GM10847 (cell line): ENCODE results near the gene C21orf58.

Source experiments
- POLR2A ChIP-seq: IDR thresholded peaks from 2 replicates; pipeline ENCODE4 v1.6.1; 2011; ENCODE audit not compliant: insufficient read length; ENCODE audit errors: extremely low read depth

Gene C21orf58

GRCh38 chr21:46323710-46324389, at the start of gene C21orf58, which contains the start of gene PCNT:
Gene C21orf58 (minus strand): TSS chr21:46323870. CDS start chr21:46322738, 1,132 bp downstream.
Gene PCNT (plus strand): TSS chr21:46324156. CDS start chr21:46324229, 73 bp downstream.
- TF ChIP-seq POLR2A, result peak; percentile 80

- TF ChIP-seq POLR2A, result no peak
Measured at GRCh38 chr21:46372014-46372485, 48.4 kb upstream of the C21orf58 start.

- TF ChIP-seq POLR2A, result no peak
Measured at GRCh38 chr21:46371204-46372013, 47.7 kb upstream of the C21orf58 start.

DNA sequence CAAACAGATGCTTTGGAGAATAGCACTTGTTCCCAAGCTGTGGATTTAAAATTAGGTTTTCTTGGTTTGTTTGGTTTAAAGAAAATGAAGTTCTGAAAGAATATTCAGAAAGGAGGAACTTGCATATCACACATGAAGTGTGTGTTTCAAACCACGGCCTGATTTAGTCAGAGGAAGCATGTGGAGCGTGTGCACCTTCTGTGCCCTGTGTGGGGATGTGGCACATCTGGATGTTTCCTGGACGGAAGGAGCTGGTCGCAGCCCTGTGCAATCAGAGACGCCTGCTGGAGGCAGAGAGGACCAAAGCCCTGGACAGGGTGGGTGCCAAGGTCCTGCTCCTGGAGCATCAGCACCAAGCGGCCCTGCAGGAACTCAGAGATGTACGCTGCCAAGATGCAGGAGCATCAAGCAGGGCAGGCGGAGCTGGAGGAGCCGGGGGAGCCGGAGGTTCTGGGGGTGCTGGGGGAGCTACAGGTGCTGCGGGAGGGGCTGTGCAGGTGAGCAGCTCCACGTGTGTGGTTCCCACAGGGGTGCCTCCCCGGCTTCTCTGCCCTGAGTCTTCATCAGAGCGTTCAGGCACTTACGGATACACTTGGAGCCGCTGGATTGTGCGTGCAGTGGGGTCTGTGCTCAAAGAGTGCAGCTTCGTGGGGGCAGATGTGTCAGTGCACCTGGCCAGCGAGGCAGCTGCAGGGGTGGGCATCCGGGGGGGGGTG, 46.0 kb upstream of the C21orf58 start:
- TF ChIP-seq POLR2A, result no peak

DNA sequence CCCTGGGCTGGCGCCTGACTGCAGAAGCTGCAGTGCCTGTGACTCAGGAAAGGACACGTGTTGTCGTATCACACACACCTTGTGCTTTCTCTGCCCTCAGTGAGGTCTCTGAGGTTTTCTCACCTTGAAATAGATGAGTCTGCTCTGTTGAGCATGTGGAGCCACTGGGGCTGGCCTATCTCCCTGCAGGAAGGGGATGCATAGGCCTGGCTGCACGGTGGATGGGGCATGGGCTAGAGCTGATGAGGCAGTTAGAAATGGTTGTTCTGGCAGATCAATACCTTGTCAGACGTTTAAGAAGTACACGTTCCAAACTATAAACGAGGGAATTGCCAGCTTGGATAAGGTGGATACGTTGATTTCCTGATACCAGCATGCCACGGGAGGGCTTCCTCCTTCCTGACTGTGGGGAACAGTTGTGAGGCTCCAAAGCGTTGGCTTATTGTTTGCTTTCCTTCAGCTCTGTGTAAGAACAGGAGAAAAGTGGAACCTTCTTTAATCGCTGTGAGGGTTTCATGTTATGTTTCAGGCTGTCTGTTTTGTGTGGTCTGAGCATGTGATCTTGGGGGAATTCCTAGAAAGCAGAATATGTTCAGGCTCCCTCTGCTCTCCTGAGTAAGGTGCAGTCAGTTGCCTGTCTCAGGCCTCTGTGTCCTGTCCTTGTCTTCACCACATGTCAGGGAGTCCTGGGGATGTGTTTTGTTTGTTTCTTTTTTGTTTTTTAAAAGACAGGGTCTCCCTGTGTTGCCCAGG, 45.0 kb upstream of the C21orf58 start:
- TF ChIP-seq POLR2A, result no peak

DNA sequence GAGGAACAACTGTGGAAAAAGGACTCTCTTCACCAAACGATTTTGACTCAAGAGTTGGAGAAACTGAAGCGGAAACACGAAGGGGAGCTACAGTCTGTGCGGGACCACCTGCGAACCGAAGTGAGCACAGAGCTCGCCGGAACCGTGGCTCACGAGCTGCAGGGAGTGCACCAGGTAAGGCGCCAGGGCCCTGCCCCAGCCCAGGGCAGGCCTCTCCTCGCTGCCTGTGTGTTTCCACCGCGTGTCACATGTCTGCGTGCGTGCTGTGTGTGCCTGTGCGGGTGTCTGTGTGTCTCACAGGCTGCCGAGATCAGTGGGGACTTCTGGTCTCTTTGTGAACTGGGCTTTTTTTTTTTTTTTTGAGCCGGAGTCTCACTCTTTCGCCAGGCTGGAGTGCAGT, 43.3 kb upstream of the C21orf58 start:
- TF ChIP-seq POLR2A, result no peak

GRCh38 chr21:46366561-46366960, 42.9 kb upstream of the C21orf58 start:
- no peak for TF ChIP-seq POLR2A

- no peak for TF ChIP-seq POLR2A
Measured at GRCh38 chr21:46366091-46366490, 42.4 kb upstream of the C21orf58 start.

- TF ChIP-seq POLR2A, result no peak
Measured at GRCh38 chr21:46363698-46364097, 40.0 kb upstream of the C21orf58 start.

- TF ChIP-seq POLR2A, result no peak
Measured at GRCh38 chr21:46362946-46363345, 39.3 kb upstream of the C21orf58 start.

- TF ChIP-seq POLR2A, result no peak
Measured at GRCh38 chr21:46361935-46362334, 38.3 kb upstream of the C21orf58 start.

DNA sequence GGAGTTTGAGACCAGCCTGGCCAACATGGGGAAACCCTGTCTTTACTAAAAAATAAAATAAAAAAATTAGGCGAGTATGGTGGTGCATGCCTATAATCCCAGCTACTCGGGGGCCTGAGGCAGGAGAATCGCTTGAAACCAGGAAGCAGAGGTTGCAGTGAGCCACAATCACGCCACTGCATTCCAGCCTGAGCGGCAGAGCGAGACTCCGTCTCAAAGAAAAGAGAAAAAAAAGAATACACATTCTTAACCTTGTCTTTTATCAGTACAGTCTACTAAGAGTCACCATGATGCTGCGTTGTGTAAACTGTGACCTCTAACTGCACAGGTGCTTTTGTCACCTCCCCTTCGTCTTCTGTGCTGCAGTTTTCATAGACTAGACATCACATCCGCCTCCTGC, 37.5 kb upstream of the C21orf58 start:
- no peak for TF ChIP-seq POLR2A

DNA sequence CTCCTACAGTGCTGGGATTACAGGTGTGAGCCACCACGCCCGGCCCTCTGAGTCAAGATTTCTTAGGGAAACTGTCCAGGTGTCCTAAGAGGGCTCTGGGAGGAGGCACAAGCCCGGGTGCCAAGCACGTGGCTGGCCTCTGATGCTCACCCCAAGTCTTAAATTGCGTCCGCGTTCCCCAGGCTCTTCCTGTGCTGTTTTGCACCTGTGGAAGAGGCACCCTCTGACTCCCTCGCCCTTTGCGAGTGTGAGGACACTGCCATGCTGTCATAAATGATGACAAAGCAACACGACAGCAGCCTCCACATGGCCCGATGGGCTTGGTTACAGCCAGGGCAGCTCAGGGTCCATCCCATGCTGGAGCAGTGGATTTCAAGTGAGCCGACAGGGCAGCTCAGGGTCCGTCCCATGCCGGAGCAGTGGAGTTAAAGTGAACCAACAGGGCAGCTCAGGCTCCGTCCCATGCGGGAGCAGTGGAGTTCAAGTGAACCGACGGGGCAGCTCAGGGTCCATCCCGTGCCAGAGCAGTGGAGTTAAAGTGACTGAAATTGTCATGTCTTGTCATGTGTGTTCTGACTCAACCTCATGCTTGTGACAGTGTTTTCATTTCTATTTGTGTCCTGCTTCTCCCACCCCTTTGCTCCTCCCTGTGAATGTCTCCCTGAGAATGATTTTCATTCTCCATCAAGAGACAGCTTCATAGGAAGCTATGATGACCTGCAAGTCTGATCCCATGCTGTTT, 34.2 kb upstream of the C21orf58 start:
- TF ChIP-seq POLR2A, result no peak

DNA sequence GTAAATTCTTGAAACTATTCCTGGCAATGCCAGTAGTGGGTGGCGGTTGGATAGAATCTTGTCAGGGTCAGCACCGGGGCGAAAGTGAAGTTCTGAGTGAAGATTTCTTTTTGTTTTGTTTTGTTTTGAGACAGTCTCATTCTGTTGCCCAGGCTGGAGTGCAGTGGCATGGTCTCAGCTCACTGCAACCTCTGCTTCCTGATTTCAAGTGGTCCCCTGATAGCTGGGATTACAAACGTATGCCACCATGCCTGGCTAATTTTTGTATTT, 33.6 kb upstream of the C21orf58 start:
- TF ChIP-seq POLR2A, result no peak

DNA sequence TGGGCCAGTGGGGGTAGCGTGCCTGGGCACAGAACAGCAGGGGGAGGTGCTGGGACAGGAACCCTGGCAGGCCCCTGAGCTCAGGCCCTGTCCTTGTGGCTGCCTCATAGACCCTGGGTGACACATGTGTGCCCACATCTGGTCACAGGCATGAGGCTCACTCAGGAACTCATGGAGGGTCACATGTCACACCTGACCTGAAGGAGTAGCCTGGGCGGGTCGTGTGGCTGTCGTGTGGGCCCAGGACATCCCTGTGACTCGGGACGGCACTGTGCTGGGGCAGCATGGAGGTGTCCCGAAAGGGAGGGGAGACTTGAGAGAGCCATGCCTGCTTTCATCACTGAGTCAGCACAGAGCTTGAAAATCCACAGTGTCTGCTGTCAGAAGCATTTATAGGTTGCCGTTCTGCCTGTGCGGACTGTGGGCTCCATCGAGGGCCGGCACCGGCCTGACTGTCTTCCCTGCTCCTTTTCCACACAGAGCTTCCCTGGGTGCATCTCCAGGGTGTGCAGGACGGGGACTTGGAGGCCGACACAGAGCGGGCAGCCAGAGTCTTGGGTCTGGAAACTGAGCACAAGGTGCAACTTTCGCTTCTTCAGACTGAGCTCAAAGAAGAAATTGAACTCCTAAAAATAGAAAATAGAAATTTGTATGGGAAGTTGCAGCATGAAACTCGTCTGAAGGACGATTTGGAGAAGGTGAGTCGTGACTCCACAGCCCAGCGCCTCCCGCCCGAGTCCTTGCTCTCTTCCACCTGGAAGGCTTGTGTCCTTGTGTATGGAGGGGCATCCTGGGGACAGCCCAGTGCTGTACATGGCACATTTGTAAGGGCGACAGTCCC, 33.0 kb upstream of the C21orf58 start:
- TF ChIP-seq POLR2A, result no peak
